Heart left ventricle (tissue), 13 donors: ENCODE measurements around the gene EVC.

Experiments
- CTCF ChIP-seq, 12 donors: fragments of 200-600 bp; sonication (generic) in 4 of 12; IDR thresholded peaks; one replicate each; pipeline versions ENCODE4 v1.5.0 to v1.8.0; 2018 to 2022; ENCODE audit warnings: antibody characterized with exemption in 12 of 12, mild to moderate bottlenecking in 5 of 12
- POLR2A ChIP-seq, 2 donors: fragments of 450-650 bp; IDR thresholded peaks; one replicate each; pipeline ENCODE4 v1.6.1; 2017; ENCODE audit warnings: antibody characterized with exemption in 2 of 2, mild to moderate bottlenecking in 2 of 2, moderate library complexity in 2 of 2
- donor health status: ischemic (EF 13 %, LVEDD 7.1; RV severe dilation, severe dysfunction).
- donor health status: DM: no; HTN: yes; CAD: no.
- donor health status: DM: no; HTN: no; CAD: no.
- donor health status: ischemic (EF 25% LVEDD 6.9; RV normal size, moderate dysfunction).
- donor health status: ischemic (EF 25% LVEDD 5.7; RV mildly dilated, moderate dysfunction).
- donor health status: ischemic (EF 35%, LVEDD 5.7; RV mildly dilated, moderate dysfunction).
- donor health status: nonischemic (EF 11% LVEDD 7.7; RV severe dilation, severe dysfunction).
- donor health status: DM: yes; HTN: yes; CAD: no.
- donor health status: PGD.
- donor health status: ischemic (EF 29% LVEDD 5.4; RV normal size, mild dysfunction).
- donor health status: nonischemic (EF 23%, LVEDD 6.1; RV moderate dilation, normal function).

GRCh38 chr4:5810151-5810550 is 99.2 kb downstream of the EVC start:
- no peak for TF ChIP-seq CTCF (IDR thresholded peaks at IDR 0.05)
- TF ChIP-seq POLR2A (IDR thresholded peaks at IDR 0.05), result no peak
